Astrocyte (in vitro differentiated cells and primary cell): ENCODE results near the gene S100A12. TPM values are rescaled to one million over a fixed set of nuclear protein-coding genes. Genes with fewer than 3 reads are reported as not detected.

Experiments
- DNase-seq: peaks from one replicate; pipeline ENCODE4 v3.0.0-alpha.2; 2010; ENCODE audit warnings: low read depth
- FAIRE-seq: peaks from 2 replicates; lab custom pipeline; 2011; peaks lifted over from hg19 to GRCh38; lab: Jason Lieb, UNC
- H2AFZ ChIP-seq: 2 replicates; pipeline ENCODE4 v1.6.0; 2012; ENCODE audit warnings: low read depth, low read length, inconsistent platforms
- H3K27ac ChIP-seq: 2 replicates; pipeline ENCODE4 v1.5.1; 2011; ENCODE audit warnings: low read depth, low read length, inconsistent platforms
- H3K27me3 ChIP-seq: 2 replicates; pipeline ENCODE4 v1.6.0; 2011; ENCODE audit warnings: low read length, inconsistent platforms; ENCODE audit not compliant: insufficient read depth
- H3K36me3 ChIP-seq: 2 replicates; pipeline ENCODE4 v1.5.1; 2011; ENCODE audit warnings: low read length, inconsistent platforms; ENCODE audit not compliant: insufficient read depth
- H3K4me1 ChIP-seq: 2 replicates; pipeline ENCODE4 v1.5.1; 2011; ENCODE audit warnings: low read length, inconsistent platforms; ENCODE audit not compliant: insufficient read depth
- H3K4me2 ChIP-seq: 2 replicates; pipeline ENCODE4 v1.6.0; 2012; ENCODE audit warnings: low read length, inconsistent platforms
- H3K4me3 ChIP-seq: 2 replicates; pipeline ENCODE4 v1.5.1; 2011; ENCODE audit warnings: low read depth, mild to moderate bottlenecking, low read length, inconsistent platforms; ENCODE audit not compliant: insufficient read depth
- H3K79me2 ChIP-seq: 2 replicates; pipeline ENCODE4 v1.6.0; 2012; ENCODE audit warnings: mild to moderate bottlenecking, low read length, inconsistent platforms; ENCODE audit not compliant: insufficient read depth
- H3K9ac ChIP-seq: 2 replicates; pipeline ENCODE4 v1.6.0; 2012; ENCODE audit warnings: mild to moderate bottlenecking, low read length, inconsistent platforms
- H3K9me3 ChIP-seq: 2 replicates; pipeline ENCODE4 v1.5.1; 2012; ENCODE audit warnings: low read depth, mild to moderate bottlenecking, low read length, inconsistent platforms; ENCODE audit not compliant: insufficient read depth
- H4K20me1 ChIP-seq: 2 replicates; pipeline ENCODE4 v1.6.0; 2012; ENCODE audit warnings: low read length, inconsistent platforms; ENCODE audit not compliant: insufficient read depth
- H3K27ac Mint-ChIP-seq: one replicate; pipeline ENCODE4 v1.8.0; 2021; ENCODE audit warnings: mild to moderate bottlenecking, mixed read lengths; ENCODE audit not compliant: unreplicated experiment
- H3K27me3 Mint-ChIP-seq: one replicate; pipeline ENCODE4 v1.8.0; 2021; ENCODE audit warnings: low read depth, mixed read lengths; ENCODE audit not compliant: unreplicated experiment
- H3K36me3 Mint-ChIP-seq: one replicate; pipeline ENCODE4 v1.8.0; 2021; ENCODE audit warnings: low read depth, mixed read lengths; ENCODE audit not compliant: unreplicated experiment
- H3K4me1 Mint-ChIP-seq: one replicate; pipeline ENCODE4 v1.8.0; 2021; ENCODE audit warnings: low read depth, mixed read lengths; ENCODE audit not compliant: unreplicated experiment
- H3K4me3 Mint-ChIP-seq: one replicate; pipeline ENCODE4 v1.8.0; 2021; ENCODE audit warnings: mild to moderate bottlenecking, moderate library complexity, mixed read lengths; ENCODE audit not compliant: unreplicated experiment
- H3K9me3 Mint-ChIP-seq: one replicate; pipeline ENCODE4 v1.8.0; 2021; ENCODE audit warnings: mild to moderate bottlenecking, mixed read lengths; ENCODE audit not compliant: unreplicated experiment
- EZH2 ChIP-seq: IDR thresholded peaks from 2 replicates; pipeline ENCODE4 v1.6.1; 2012; ENCODE audit warnings: mild to moderate bottlenecking, low read length, inconsistent platforms; ENCODE audit not compliant: insufficient read depth
- total RNA-seq: library from RNA; stranded (reverse); gene quantifications from 2 replicates; pipeline ENCODE4 v1.2.1, GENCODE V29; 2021
- TF ChIP-seq, protein P1 (sequence below): IDR thresholded peaks from 2 replicates; pipeline ENCODE4 v1.5.1; 2011; ENCODE audit warnings: low read depth, mild to moderate bottlenecking, inconsistent platforms, low read length, moderate library complexity; ENCODE audit not compliant: insufficient read depth

S100A12 gene
- total RNA-seq, 1 donor from 2014 or later = not detected

DNA sequence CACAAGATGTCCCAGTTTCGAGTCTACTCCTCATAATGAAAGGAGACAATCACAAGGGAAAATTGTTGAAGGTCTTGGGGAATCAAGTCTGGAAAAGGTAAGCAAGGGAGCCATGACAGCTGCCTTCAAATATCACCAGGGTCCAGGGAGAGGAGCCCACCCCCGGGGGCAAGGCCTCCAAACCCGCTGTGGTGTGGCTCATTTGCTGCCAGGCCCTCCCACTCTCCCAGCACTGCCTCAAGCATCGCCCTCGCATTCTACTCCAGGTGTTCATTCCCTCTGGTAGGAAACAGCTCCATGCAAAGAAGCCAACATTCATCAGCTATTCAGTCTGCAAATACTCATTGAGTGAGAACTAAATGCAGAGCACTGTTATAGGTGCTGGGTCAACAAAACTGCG, 9.2 kb downstream of the S100A12 start:
- Mint-ChIP-seq H3K27ac (no peak overlapping the region), H3K4me1 (no peaks in the 10 kb centered on the region), H3K27me3 (peaks cover 61% of the 10 kb centered on the region), H3K36me3 (peaks cover 2% of the 10 kb centered on the region), H3K4me3 (no peak overlapping the region), H3K9me3 (no peaks in the 10 kb centered on the region)
- Histone ChIP-seq H3K36me3 (no peaks in the 10 kb centered on the region), H4K20me1 (no peaks in the 10 kb centered on the region), H3K79me2 (no peaks in the 10 kb centered on the region), H3K4me3 (no peak overlapping the region), H3K27me3 (no peaks in the 10 kb centered on the region), H3K9ac (no peak overlapping the region), H3K4me1 (no peaks in the 10 kb centered on the region), H3K4me2 (no peak overlapping the region), H3K27ac (no peak overlapping the region), H3K9me3 (no peaks in the 10 kb centered on the region), H2AFZ (no peak overlapping the region)
- TF ChIP-seq, protein P1, sequence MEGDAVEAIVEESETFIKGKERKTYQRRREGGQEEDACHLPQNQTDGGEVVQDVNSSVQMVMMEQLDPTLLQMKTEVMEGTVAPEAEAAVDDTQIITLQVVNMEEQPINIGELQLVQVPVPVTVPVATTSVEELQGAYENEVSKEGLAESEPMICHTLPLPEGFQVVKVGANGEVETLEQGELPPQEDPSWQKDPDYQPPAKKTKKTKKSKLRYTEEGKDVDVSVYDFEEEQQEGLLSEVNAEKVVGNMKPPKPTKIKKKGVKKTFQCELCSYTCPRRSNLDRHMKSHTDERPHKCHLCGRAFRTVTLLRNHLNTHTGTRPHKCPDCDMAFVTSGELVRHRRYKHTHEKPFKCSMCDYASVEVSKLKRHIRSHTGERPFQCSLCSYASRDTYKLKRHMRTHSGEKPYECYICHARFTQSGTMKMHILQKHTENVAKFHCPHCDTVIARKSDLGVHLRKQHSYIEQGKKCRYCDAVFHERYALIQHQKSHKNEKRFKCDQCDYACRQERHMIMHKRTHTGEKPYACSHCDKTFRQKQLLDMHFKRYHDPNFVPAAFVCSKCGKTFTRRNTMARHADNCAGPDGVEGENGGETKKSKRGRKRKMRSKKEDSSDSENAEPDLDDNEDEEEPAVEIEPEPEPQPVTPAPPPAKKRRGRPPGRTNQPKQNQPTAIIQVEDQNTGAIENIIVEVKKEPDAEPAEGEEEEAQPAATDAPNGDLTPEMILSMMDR = no peak
- no peak for TF ChIP-seq EZH2
- DNase-seq (no peak), FAIRE-seq (no peak)

DNA sequence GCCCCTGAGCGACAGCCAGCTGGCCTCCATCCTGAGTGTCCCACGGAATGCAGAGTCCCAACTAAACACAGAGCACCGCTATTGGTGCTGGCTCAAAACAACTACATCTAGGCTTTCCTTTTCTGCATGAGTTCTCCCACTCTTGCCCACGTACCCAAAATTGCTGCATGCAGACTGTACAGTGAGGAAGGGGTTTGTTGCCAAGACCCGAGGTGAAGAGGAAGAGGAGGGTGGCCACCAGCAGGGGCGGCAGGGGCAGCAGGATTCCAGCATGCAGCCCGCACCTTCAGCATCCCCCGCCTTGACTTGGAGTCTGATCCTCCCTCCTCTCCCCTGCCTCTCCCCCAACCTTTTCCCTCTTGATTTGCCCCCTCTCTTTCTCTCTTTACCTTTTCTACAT, 9.7 kb downstream of the S100A12 start:
- no peaks in the 10 kb centered on the region for H3K4me1 Mint-ChIP-seq
- no peaks in the 10 kb centered on the region for H3K9me3 ChIP-seq
- DNase-seq (no peak), FAIRE-seq (no peak)
- no peaks in the 10 kb centered on the region for H4K20me1 ChIP-seq
- TF ChIP-seq, protein P1 = no peak
- TF ChIP-seq EZH2 = no peak
- peaks cover 2% of the 10 kb centered on the region for H3K36me3 Mint-ChIP-seq
- no peak overlapping the region for H3K27ac ChIP-seq
- no peaks in the 10 kb centered on the region for H3K4me1 ChIP-seq
- no peak overlapping the region for H2AFZ ChIP-seq
- H3K4me3 Mint-ChIP-seq = no peak overlapping the region
- H3K36me3 ChIP-seq = no peaks in the 10 kb centered on the region
- H3K27me3 ChIP-seq = no peaks in the 10 kb centered on the region
- H3K27ac Mint-ChIP-seq = no peak overlapping the region
- no peak overlapping the region for H3K4me2 ChIP-seq
- H3K79me2 ChIP-seq = no peaks in the 10 kb centered on the region
- H3K4me3 ChIP-seq = no peak overlapping the region
- peaks cover 59% of the 10 kb centered on the region for H3K27me3 Mint-ChIP-seq
- no peak overlapping the region for H3K9ac ChIP-seq
- no peaks in the 10 kb centered on the region for H3K9me3 Mint-ChIP-seq

- H3K27ac ChIP-seq = no peak overlapping the region
- H3K27ac Mint-ChIP-seq = peak overlapping the region; percentile 43
- H3K4me1 ChIP-seq = no peaks in the 10 kb centered on the region
- no peak overlapping the region for H3K4me3 ChIP-seq
- DNase-seq = no peak
- H2AFZ ChIP-seq = no peak overlapping the region
- H3K27me3 ChIP-seq = no peaks in the 10 kb centered on the region
- no peaks in the 10 kb centered on the region for H3K9me3 ChIP-seq
- no peaks in the 10 kb centered on the region for H3K9me3 Mint-ChIP-seq
- H3K27me3 Mint-ChIP-seq = peaks cover 58% of the 10 kb centered on the region
- no peak overlapping the region for H3K4me3 Mint-ChIP-seq
- no peak overlapping the region for H3K4me2 ChIP-seq
- H3K79me2 ChIP-seq = no peaks in the 10 kb centered on the region
- H3K36me3 ChIP-seq = no peaks in the 10 kb centered on the region
- H3K9ac ChIP-seq = no peak overlapping the region
- TF ChIP-seq, protein P1 = no peak
- no peak for TF ChIP-seq EZH2
- H3K4me1 Mint-ChIP-seq = no peaks in the 10 kb centered on the region
- no peak for FAIRE-seq
- peaks cover 2% of the 10 kb centered on the region for H3K36me3 Mint-ChIP-seq
- no peaks in the 10 kb centered on the region for H4K20me1 ChIP-seq
Observed at GRCh38 chr1:153364766-153365666, 10.4 kb downstream of the S100A12 start.
